ENCODE measurements around the gene SART1.
A peak's percentile ranks its signal among the peaks of the same experiment; 100 is the strongest.
"Not testable (repeated sequence)": the region's sequence is repeated elsewhere in the genome, so short reads cannot be mapped to it uniquely, and the experiment has no call there.

SART1 gene

GRCh38 chr11:66015454-66015881, 53.9 kb downstream of the SART1 start:
- DNase-seq = no peak

GRCh38 chr11:66015936-66016792, 54.6 kb downstream of the SART1 start:
- DNase-seq = no peak

GRCh38 chr11:66016793-66017177, 55.3 kb downstream of the SART1 start:
- DNase-seq = no peak

GRCh38 chr11:66017321-66017720, 55.8 kb downstream of the SART1 start:
- no peak for DNase-seq

GRCh38 chr11:66020212-66020611, 58.7 kb downstream of the SART1 start:
- DNase-seq = no peak

- DNase-seq = no peak
These were observed 59.3 kb downstream of the SART1 start for GRCh38 chr11:66020618-66021357.

- DNase-seq = peak in 41 of 56 donors; percentile 2 to 78 (median 22)
These were observed 61.1 kb downstream of the SART1 start for GRCh38 chr11:66022401-66023185.

- not testable (repeated sequence) for DNase-seq
These were observed 61.6 kb downstream of the SART1 start for GRCh38 chr11:66023186-66023440.

- no peak for DNase-seq
These were observed 64.5 kb downstream of the SART1 start, which contains the start of gene CATSPER1 for GRCh38 chr11:66026017-66026529. TSS of gene CATSPER1 (minus strand) at chr11:66026479. CDS start at chr11:66026379, 100 bp downstream.

All from nucleus accumbens (tissue), 56 donors.